Measurements from ENCODE around the gene EHF. TPM values are rescaled to one million over a fixed set of nuclear protein-coding genes. Genes with fewer than 3 reads are reported as not detected.

Gene EHF
- total and polyA plus RNA-seq, 2 of the 13 experiments (the other 11 are each of a cell fraction or from before 2014, with no cell fraction given) = 0.04 to 0.46 TPM

- peak; percentile 26; the same call in 1 of the 2 replicates for TF ChIP-seq MIER3 (CRISPR knock-in tag; IDR thresholded peaks at IDR 0.05; ENCODE audit: borderline replicate concordance)
- TF ChIP-seq KDM2A (CRISPR knock-in tag; IDR thresholded peaks at IDR 0.05; ENCODE audit: borderline replicate concordance, low read depth) = peak; percentile 66; the same call in 1 of the 2 replicates
- peak; percentile 37 for TF ChIP-seq ZNF781 (CRISPR knock-in tag; IDR thresholded peaks at IDR 0.05; ENCODE audit: borderline replicate concordance, not compliant biosample characterization)
- TF ChIP-seq MEF2D (CRISPR knock-in tag; IDR thresholded peaks at IDR 0.05) = peak; percentile 43; the same call in 1 of the 2 replicates
- no peak for TF ChIP-seq ZNF562 (CRISPR knock-in tag; IDR thresholded peaks at IDR 0.05; ENCODE audit: borderline replicate concordance)
- peak; percentile 73 for TF ChIP-seq TEAD3 (CRISPR knock-in tag; optimal IDR thresholded peaks at IDR 0.05; ENCODE audit: borderline replicate concordance)
Observed at GRCh38 chr11:34653851-34654482, 33.1 kb downstream of the EHF start (continued).

- Histone ChIP-seq H3K4me1 (ENCODE audit: insufficient read depth, low read length) (peaks cover 86% of the 10 kb centered on the region), H3K36me3 (replicated peaks in 1 of 2; ENCODE audit: control insufficient read depth in 1 of 2, insufficient read depth in 2 of 2, low read length in 2 of 2) (no peaks in the 10 kb centered on the region), H3K9ac (ENCODE audit: insufficient read depth, low read depth, low read length) (peak overlapping the region; percentile 92), H3K4me2 (ENCODE audit: low read depth, low read length) (peak overlapping the region; percentile 82), H3K79me2 (ENCODE audit: insufficient read depth, low read length) (no peaks in the 10 kb centered on the region), H3K9me3 (ENCODE audit: low read length) (no peaks in the 10 kb centered on the region), H3K4me3 (replicated peaks in 1 of 3; ENCODE audit: insufficient read depth in 1 of 3, low read depth in 2 of 3, low read length in 3 of 3) (peak overlapping the region in 2 of 3 experiments; percentile 34 to 56; a peak in 3 of 6 replicates), H3K27me3 (ENCODE audit: control insufficient read depth in 1 of 2, insufficient read depth in 2 of 2, low read length in 2 of 2) (no peaks in the 10 kb centered on the region), H3K27ac (ENCODE audit: extremely low read length, insufficient read depth, low read length) (peak overlapping the region; percentile 100), H2AFZ (ENCODE audit: low read length) (no peak overlapping the region), H4K20me1 (ENCODE audit: insufficient read depth, low read length) (no peaks in the 10 kb centered on the region)
- intact Hi-C loops (cut with micrococcal nuclease; ENCODE audit: unreplicated experiment) = loop anchor here (1.0 to 10.0 kb wide), 8 partner anchors 14 to 740 kb away; no protein-coding TSS in a partner anchor
- POLR2A ChIA-PET = interaction anchor here (0.6 to 5.1 kb wide), 21 partner anchors 10 to 963 kb away, joined by 3 to 145 read pairs (median 4); partner anchors contain the start of genes APIP and ELF5
- FAIRE-seq = peak; percentile 99
- BruUV-seq (replicated peaks) = TSS peak; percentile 96
- in situ Hi-C loops (cut with HindIII; ENCODE audit: extremely low pct_ligation_motif_present, low pct_unique_long_range_greater_than_20kb) = loop anchor here (10.0 kb wide), 1 partner anchor 50 kb away; no protein-coding TSS in a partner anchor
- peak; percentile 83 for ATAC-seq
- CTCF ChIA-PET (ENCODE audit: low intra/inter-chr PET ratio, low total read pairs) = no interaction called here
- peak; percentile 99 for DNase-seq (ENCODE audit: low spot score)
- 0% methylated on average over 6 of the region's 9 CpGs for WGBS (ENCODE audit: low lambda C conversion rate)
- TF ChIP-seq BRF2 (CRISPR knock-in tag; IDR thresholded peaks at IDR 0.05) (0 out of 2 replicates have a peak, but pooled peaks have one; percentile 22), KDM4B (CRISPR knock-in tag; IDR thresholded peaks at IDR 0.05) (peak; percentile 97), XRCC5 (optimal IDR thresholded peaks at IDR 0.05; ENCODE audit: low read length) (no peak), NCOR1 (IDR thresholded peaks at IDR 0.05; ENCODE audit: borderline replicate concordance, low read length) (peak; percentile 78; the same call in 1 of the 2 replicates), ZNF160 (CRISPR knock-in tag; IDR thresholded peaks at IDR 0.05) (no peak), ZNF597 (CRISPR knock-in tag; IDR thresholded peaks at IDR 0.05) (no peak), MBD4 (IDR thresholded peaks at IDR 0.05; ENCODE audit: borderline replicate concordance, low read length) (0 out of 2 replicates have a peak, but pooled peaks have one; percentile 67), ZNF710 (CRISPR knock-in tag; IDR thresholded peaks at IDR 0.05; ENCODE audit: borderline replicate concordance) (peak; percentile 91; the same call in 1 of the 2 replicates), IRF9 (CRISPR knock-in tag; IDR thresholded peaks at IDR 0.05; ENCODE audit: borderline replicate concordance) (no peak)
Observed at GRCh38 chr11:34654483-34655334, 33.8 kb downstream of the EHF start.

All from HepG2 (cell line).